GM18951 (cell line): ENCODE results near the gene NTMT1.
"Not testable (repeated sequence)": the region's sequence is repeated elsewhere in the genome, so short reads cannot be mapped to it uniquely, and the experiment has no call there.

Experiments
- POLR2A ChIP-seq: IDR thresholded peaks from 4 replicates; pipeline ENCODE4 v1.6.1; 2011; ENCODE audit warnings: mild to moderate bottlenecking; ENCODE audit not compliant: insufficient read length, insufficient read depth; ENCODE audit errors: extremely low read depth
- in situ Hi-C: fragments of 300-500 bp; cut with MboI; formaldehyde crosslinking; loops from one replicate; pipeline ENCODE4 v1.12.0; 2022; ENCODE audit warnings: low sequenced_read_pairs, mixed read lengths, inconsistent platforms; ENCODE audit not compliant: unreplicated experiment

NTMT1 gene

GRCh38 chr9:129627556-129628440, 1.8 kb downstream of the NTMT1 start:
- in situ Hi-C loops: no loop called here
- no peak for TF ChIP-seq POLR2A

GRCh38 chr9:129628709-129629108, 2.7 kb downstream of the NTMT1 start:
- no peak for TF ChIP-seq POLR2A
- in situ Hi-C loops: no loop called here

GRCh38 chr9:129629251-129629820, 3.4 kb downstream of the NTMT1 start:
- TF ChIP-seq POLR2A: no peak
- in situ Hi-C loops: no loop called here

GRCh38 chr9:129630967-129631673, 5.2 kb downstream of the NTMT1 start:
- no peak for TF ChIP-seq POLR2A
- in situ Hi-C loops: no loop called here

- in situ Hi-C loops: no loop called here
- no peak for TF ChIP-seq POLR2A
Measured at GRCh38 chr9:129631674-129632129, 5.7 kb downstream of the NTMT1 start.

GRCh38 chr9:129632460-129632859, 6.5 kb downstream of the NTMT1 start:
- in situ Hi-C loops: no loop called here
- no peak for TF ChIP-seq POLR2A

- in situ Hi-C loops: no loop called here
- TF ChIP-seq POLR2A: no peak
Measured at GRCh38 chr9:129633207-129633606, 7.2 kb downstream of the NTMT1 start.

- TF ChIP-seq POLR2A: no peak
- in situ Hi-C loops: no loop called here
Measured at GRCh38 chr9:129633848-129634247, 7.9 kb downstream of the NTMT1 start.

GRCh38 chr9:129635099-129636065, 9.4 kb downstream of the NTMT1 start:
- in situ Hi-C loops: no loop called here
- no peak for TF ChIP-seq POLR2A

GRCh38 chr9:129636343-129636742, 10.4 kb downstream of the NTMT1 start:
- in situ Hi-C loops: not testable (repeated sequence)

- TF ChIP-seq POLR2A: no peak
- in situ Hi-C loops: no loop called here
Measured at GRCh38 chr9:129637102-129637501, 11.1 kb downstream of the NTMT1 start.

- in situ Hi-C loops: no loop called here
- no peak for TF ChIP-seq POLR2A
Measured at GRCh38 chr9:129637673-129638439, 11.9 kb downstream of the NTMT1 start.
